ENCODE results near the gene HMG20A.
"Not testable (repeated sequence)": the region's sequence is repeated elsewhere in the genome, so short reads cannot be mapped to it uniquely, and the experiment has no call there.

HMG20A gene

GRCh38 chr15:77406846-77407245 lies 13.8 kb upstream of the HMG20A start:
- no peak for DNase-seq (ENCODE audit: low read depth)

DNA sequence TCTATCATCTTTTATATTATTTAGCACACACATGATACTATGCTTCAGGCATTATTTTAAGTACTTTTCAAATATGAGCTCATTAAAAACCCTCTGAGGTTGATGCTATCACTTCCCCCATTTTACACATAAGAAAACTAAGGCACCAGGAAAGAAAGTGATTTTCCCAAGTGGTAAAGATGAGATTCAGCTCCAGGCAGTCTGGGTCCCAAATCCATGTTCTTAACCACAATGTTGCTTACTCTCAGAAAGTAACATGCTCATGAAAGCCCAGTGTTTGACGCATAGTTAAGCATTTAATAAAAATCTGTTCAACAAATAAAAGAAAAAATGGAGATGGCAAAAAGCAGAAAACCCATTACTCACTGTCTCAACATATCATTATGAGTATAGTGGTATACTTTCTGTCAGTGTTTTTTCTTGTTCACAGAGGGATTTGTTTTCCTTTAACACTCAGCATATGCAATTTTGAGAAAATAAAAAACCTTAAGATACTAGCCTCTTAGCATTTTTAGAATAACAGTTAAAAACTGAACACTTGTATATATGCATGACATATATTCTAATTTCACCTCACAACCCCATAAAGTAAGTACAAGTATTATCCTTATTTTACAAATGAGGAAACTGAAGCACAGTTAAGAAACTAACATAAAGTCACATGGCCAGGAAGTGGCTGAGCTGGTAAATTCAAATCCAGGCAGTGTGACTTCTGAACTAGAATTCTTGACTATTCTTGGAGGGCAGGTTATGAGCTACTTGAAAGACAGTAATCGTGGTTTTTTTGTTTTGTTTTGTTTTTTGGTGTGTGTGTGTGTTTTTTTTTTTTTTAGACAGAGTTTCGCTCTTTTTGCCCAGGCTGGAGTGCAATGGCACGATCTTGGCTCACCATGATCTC lies 11.2 kb upstream of the HMG20A start:
- no peak for DNase-seq (ENCODE audit: low read depth)

GRCh38 chr15:77410157-77410500 lies 10.6 kb upstream of the HMG20A start:
- DNase-seq (ENCODE audit: low read depth), result not testable (repeated sequence)

- DNase-seq (ENCODE audit: low read depth), result no peak
Measured at GRCh38 chr15:77410701-77411618, 9.7 kb upstream of the HMG20A start.

DNA sequence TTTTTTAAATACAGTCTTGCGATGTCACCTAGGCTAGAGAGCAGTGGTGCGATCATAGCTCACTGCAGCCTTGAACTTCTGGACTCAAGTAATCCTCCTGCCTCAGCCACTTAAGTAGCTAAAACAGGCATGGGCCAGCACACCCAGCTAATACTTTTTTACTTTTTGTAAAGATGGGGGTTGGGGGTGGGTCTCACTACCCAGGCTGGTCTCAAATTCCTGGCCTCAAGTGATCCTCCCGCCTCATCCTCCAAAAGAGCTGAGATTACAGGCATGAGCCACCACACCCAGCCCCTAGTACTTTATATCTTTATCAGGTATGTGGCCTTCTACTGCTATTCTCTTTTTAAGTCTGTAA lies 9.1 kb upstream of the HMG20A start:
- no peak for DNase-seq (ENCODE audit: low read depth)

DNA sequence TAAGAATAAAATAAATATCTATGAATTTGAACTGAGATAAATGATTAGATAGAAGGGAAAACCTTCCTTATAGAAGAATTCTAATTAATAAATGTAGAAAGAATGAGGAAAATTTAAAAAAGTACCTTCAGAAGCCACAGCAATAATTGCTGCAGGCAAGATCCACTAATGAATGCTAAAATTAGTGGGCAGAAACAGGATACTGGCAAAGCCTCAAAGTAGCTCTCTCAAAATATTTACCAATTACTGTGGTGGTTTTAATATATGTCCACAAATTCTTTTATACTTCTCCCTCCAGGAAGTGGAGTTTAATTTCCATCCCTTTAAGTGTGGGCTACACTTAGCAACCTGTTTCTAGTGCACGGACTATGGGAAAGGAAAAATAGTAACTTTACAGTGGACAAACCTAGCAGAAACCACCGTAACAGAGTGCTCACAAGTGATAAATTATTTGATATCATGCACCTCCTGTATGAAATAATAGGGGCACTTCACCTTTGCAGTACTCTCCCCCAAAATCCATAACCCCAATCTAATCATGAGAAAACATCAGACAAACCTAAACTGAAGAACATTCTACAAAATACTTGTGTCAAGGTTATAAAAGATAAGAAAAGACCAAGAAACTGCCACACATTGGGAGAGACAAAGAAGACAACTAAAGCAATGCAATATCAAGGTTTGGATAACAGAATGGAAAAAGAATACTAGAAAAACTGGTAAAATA lies 7.6 kb upstream of the HMG20A start:
- no peak for DNase-seq (ENCODE audit: low read depth)

GRCh38 chr15:77413699-77414349 lies 6.9 kb upstream of the HMG20A start:
- DNase-seq (ENCODE audit: low read depth), result no peak

DNA sequence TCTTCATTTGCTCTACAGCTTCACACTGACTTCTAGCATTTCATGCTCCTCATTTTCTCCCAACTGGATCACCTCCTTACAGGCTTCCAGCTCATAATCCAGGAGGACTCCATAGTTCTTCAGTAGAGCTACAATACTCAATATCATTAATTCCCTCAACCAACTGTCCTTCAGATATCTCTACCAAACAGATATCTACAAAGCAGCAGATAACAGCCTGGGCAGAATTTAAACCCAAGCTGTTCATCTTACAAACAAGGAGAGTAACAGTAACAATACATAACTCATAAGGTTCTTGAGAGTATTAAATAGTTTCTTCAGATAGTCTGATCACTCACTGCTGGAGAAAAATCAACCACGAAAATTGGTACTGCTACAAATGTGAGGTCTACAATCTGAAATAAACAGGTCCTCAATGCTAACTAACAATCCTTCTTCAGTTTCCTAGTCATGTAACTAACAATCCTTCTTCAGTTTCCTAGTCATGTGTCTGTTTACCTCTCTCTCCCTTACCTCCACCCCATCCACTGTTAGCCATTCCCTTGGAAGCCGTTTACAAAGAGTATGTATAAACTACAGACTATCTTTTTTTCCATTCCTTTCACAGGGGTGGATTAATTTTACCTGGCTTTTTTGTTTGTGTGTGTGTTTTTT lies 5.8 kb upstream of the HMG20A start:
- no peak for DNase-seq (ENCODE audit: low read depth)

DNA sequence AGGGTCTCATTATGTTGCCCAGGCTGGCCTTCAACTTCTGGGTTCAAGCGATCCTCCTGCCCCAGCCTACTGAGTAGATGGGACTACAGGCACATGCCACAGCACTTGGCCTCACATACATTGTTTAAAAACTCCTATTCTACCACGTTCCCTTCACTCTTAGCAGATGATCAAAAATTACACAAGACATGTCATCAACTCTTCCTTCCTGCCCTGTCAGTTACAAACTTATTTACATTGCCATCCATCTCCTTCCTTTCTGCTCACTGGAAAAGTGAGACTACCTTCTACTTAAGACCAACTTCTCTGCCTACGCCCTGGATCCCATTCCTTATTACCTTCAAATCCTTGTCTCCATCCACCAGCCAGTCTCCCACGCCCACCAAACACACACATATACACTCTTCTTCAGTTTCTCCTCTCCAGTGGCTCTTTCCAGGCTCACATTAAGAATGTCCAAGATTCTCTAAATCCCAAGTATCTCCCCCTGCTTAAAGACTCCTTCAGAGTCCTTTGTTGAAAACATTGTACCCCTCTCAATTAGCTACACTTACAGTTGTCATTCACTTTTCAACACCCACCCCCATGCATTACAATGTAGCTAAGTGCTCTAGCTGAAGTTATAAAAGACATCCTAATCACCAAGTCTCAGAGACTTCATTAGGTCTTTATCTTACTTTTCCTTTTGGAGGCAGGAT lies 5.1 kb upstream of the HMG20A start:
- no peak for DNase-seq (ENCODE audit: low read depth)

GRCh38 chr15:77416148-77416455 lies 4.6 kb upstream of the HMG20A start:
- DNase-seq (ENCODE audit: low read depth), result no peak

GRCh38 chr15:77416954-77417353 lies 3.7 kb upstream of the HMG20A start:
- no peak for DNase-seq (ENCODE audit: low read depth)

GRCh38 chr15:77417602-77418001 lies 3.1 kb upstream of the HMG20A start:
- DNase-seq (ENCODE audit: low read depth), result no peak

DNA sequence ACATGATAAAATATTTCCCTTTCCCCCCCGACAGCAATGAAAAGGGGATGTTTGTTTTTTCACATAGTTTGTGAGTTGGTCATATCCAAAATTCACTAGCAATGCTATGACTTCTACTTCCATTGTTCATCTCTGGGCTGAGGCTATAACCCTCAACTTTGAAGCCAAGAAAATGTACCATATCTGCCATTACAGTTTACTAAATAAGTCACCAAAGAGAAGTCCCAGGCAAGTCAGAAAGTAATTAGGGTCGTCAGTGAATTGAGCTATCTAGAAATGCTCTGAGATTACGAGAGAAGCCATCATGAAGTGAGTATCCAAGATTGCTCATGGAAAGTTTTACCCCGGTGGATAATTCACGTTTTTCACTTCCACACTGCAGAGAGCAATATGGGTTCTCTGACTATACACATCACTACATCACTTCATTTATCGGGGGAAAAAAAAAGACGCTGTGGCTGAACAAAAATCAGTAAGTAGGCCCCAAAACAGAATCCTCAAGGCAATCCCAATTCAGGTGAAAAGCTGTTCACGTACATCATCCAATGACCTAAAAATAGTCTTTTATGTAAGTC lies 2.2 kb upstream of the HMG20A start:
- DNase-seq (ENCODE audit: low read depth), result peak; percentile 46

DNA sequence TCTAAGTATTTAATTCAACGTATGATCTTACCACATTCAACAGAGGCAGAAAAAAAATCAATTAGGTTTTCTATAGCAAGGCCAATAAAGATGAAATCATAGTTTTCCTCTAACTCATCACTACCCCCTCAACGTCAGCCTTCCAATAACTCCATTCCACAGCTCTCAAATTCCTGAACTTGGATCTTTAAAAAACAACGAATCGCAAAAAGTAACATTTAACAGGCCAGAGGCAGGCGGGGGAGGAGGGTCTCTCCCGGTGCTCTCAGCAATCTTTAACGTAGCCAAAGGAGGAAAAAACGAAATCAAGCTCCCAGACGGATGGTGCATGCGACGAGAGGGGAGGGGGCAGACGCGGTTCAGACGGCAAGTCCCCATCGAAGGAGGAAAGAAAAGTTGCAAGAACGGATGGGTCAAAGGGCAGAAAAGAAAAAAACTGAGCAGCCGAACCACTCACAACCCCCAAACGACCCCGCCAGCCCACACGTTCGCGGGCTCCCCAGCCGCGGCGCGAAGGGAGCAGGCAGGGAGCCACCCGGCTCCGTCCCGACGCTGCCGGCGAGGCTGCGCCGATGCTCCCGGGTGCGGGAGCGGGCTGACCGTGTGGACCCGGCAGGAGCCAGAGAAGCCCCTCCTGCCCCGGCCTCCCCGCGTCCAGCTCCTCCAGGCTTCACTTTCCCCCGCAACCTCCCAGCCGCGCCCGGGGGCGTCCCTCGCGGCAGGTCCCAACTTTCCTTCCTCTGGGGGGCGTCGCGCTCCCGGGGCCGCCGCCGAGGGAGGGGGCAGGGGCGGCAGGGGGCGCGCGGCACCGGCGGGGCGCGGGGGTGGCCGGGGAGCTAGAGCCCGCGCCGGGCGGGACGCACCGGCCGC lies 1.5 kb upstream of the HMG20A start:
- peak; percentile 58 for DNase-seq (ENCODE audit: low read depth)

GRCh38 chr15:77419836-77420609 lies 665 bp upstream of the HMG20A start, which contains the start of gene PEAK1:
TSS of gene PEAK1 (minus strand) at chr15:77420104. CDS start at chr15:77181926, 238,178 bp downstream.
- DNase-seq (ENCODE audit: low read depth), result peak; percentile 99

DNA sequence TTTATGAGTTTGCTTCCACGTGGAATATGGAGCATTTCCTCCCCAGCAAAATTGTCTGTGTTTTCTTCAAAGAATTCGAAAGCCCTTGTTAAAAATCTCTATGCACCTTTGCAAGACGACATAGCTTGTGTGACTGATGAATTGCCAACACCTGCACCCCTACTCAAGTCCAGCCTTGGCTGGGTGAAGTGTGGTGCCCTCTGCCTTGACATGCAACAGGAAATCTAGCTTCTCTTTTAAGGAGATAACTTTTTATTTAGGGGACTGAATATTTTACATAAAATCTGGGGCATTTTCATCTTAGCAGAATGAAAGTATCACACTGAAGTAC lies 647 bp downstream of the HMG20A start:
- no peak for DNase-seq (ENCODE audit: low read depth)

DNA sequence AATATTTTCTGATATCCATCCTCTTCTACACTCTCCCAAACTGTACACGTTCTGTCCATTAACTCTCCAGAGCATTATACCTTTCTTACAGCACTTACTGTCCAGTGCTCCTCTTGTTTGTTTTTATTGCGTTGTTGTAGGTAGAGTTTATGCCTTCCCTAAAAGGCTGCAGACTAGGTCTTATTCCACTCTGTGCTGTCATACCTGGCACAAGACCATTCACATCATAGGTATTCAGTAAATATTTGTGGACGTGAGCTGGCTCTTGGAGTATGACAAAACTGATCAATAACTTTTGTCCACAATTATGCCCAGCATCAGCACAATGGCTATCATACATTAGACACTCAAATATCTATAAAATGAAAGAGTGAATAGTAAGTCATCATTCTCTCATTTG lies 4.4 kb downstream of the HMG20A start:
- no peak for DNase-seq (ENCODE audit: low read depth)

DNA sequence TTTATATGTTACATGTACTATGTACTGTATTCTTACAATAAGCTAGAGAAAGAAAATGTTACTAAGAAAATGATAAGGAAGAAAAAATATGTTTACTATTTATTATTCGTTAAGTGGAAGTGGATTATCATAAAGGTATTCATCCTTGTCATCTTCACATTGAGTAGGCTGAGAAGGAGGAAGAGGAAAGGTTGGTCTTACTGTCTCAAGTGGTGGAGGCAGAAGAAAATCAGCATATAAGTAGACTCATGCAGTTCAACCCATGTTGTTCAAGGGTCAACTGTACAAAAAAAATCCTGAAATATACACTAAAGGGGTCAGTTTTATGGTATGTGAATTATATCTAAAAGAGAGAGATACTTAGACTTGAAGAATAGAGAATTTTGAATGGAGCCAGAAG lies 5.7 kb downstream of the HMG20A start:
- no peak for DNase-seq (ENCODE audit: low read depth)

- no peak for DNase-seq (ENCODE audit: low read depth)
Measured at GRCh38 chr15:77426871-77427270, 6.2 kb downstream of the HMG20A start.
